Mesenchymal stem cell (in vitro differentiated cells and primary cell): ENCODE measurements around the gene SLC44A3.

Source experiments
- DNase-seq: peaks from one replicate; pipeline ENCODE4 v3.0.0-alpha.2; 2013
- H2AFZ ChIP-seq: one replicate; pipeline ENCODE4 v1.6.1; 2013; ENCODE audit warnings: low read depth, mild to moderate bottlenecking, control low read depth, inconsistent platforms, low read length, moderate library complexity
- H2AK5ac ChIP-seq: 2 replicates; pipeline ENCODE4 v1.6.1; 2013; ENCODE audit warnings: low read length, moderate library complexity, mild to moderate bottlenecking, inconsistent platforms; ENCODE audit not compliant: severe bottlenecking
- H2BK120ac ChIP-seq: one replicate; pipeline ENCODE4 v1.6.1; 2013; ENCODE audit warnings: low read depth, mild to moderate bottlenecking, inconsistent platforms, low read length, moderate library complexity
- H2BK12ac ChIP-seq, 2 experiments: one replicate each; pipeline ENCODE4 v1.6.1; 2013; ENCODE audit warnings: inconsistent platforms in 2 of 2, low read length in 2 of 2, mild to moderate bottlenecking in 2 of 2, moderate library complexity in 2 of 2, control low read depth in 1 of 2
- H2BK15ac ChIP-seq: one replicate; pipeline ENCODE4 v1.6.1; 2013; ENCODE audit warnings: mild to moderate bottlenecking, low read depth, inconsistent platforms; ENCODE audit not compliant: poor library complexity, severe bottlenecking
- H2BK5ac ChIP-seq: 2 replicates; pipeline ENCODE4 v1.6.1; 2013; ENCODE audit warnings: low read depth, mild to moderate bottlenecking, low read length, control low read depth, inconsistent platforms; ENCODE audit not compliant: poor library complexity, severe bottlenecking
- H3K14ac ChIP-seq, 2 experiments: one replicate each; pipeline ENCODE4 v1.6.1; 2013; ENCODE audit warnings: inconsistent platforms in 2 of 2, low read length in 2 of 2, control low read depth in 1 of 2, mild to moderate bottlenecking in 1 of 2, moderate library complexity in 1 of 2
- H3K18ac ChIP-seq, 2 experiments: one replicate each; pipeline ENCODE4 v1.6.1; 2013; ENCODE audit warnings: inconsistent platforms in 2 of 2, low read length in 2 of 2, control low read depth in 1 of 2, low read depth in 1 of 2, mild to moderate bottlenecking in 1 of 2
- H3K23ac ChIP-seq, 2 experiments: one replicate each; pipeline ENCODE4 v1.6.1; 2013; ENCODE audit warnings: inconsistent platforms in 2 of 2, low read length in 2 of 2, mild to moderate bottlenecking in 2 of 2, moderate library complexity in 2 of 2, control low read depth in 1 of 2
- H3K27ac ChIP-seq: 2 replicates; pipeline ENCODE4 v1.5.1; 2013; ENCODE audit warnings: mild to moderate bottlenecking, moderate library complexity, low read length, control low read depth, inconsistent platforms; ENCODE audit not compliant: poor library complexity, severe bottlenecking
- H3K27me3 ChIP-seq, 2 experiments: 2 replicates each; pipeline versions ENCODE4 v1.6.1 to v1.7.0; 2013; ENCODE audit warnings: low read length in 2 of 2, mild to moderate bottlenecking in 2 of 2, moderate library complexity in 2 of 2, control low read depth in 1 of 2, inconsistent platforms in 1 of 2; ENCODE audit not compliant: control insufficient read depth in 1 of 2, insufficient read depth in 1 of 2
- H3K36me3 ChIP-seq, 2 experiments: 2 replicates each; pipeline versions ENCODE4 v1.6.1 to v1.7.0; 2013; ENCODE audit warnings: low read length in 2 of 2, control low read depth in 1 of 2, inconsistent platforms in 1 of 2, low read depth in 1 of 2, mild to moderate bottlenecking in 1 of 2; ENCODE audit not compliant: insufficient read depth in 2 of 2, control insufficient read depth in 1 of 2
- H3K4ac ChIP-seq, 2 experiments: one replicate each; pipeline ENCODE4 v1.6.1; 2013; ENCODE audit warnings: inconsistent platforms in 2 of 2, low read length in 2 of 2, mild to moderate bottlenecking in 2 of 2, moderate library complexity in 2 of 2, control low read depth in 1 of 2, low read depth in 1 of 2
- H3K4me1 ChIP-seq: 2 replicates; pipeline ENCODE4 v1.6.1; 2013; ENCODE audit warnings: low read depth, low read length, control low read depth; ENCODE audit not compliant: control insufficient read depth, insufficient read depth
- H3K4me2 ChIP-seq: 2 replicates; pipeline ENCODE4 v1.6.1; 2013; ENCODE audit warnings: low read length, mild to moderate bottlenecking, inconsistent platforms; ENCODE audit not compliant: poor library complexity, severe bottlenecking
- H3K4me3 ChIP-seq, 2 experiments: 2 replicates each; pipeline versions ENCODE4 v1.5.1 to v1.7.0; 2013; ENCODE audit warnings: low read length in 2 of 2, mild to moderate bottlenecking in 2 of 2, control low read depth in 1 of 2, low read depth in 1 of 2; ENCODE audit not compliant: insufficient read depth in 1 of 2
- H3K79me1 ChIP-seq: replicated peaks from 2 replicates; pipeline ENCODE4 v1.6.1; 2013; ENCODE audit warnings: mild to moderate bottlenecking, control low read depth, low read length, inconsistent platforms; ENCODE audit not compliant: poor library complexity, severe bottlenecking
- H3K9ac ChIP-seq: 2 replicates; pipeline ENCODE4 v1.7.0; 2013; ENCODE audit warnings: mild to moderate bottlenecking, low read length, moderate library complexity
- H3K9me3 ChIP-seq: 2 replicates; pipeline ENCODE4 v1.7.0; 2013; ENCODE audit warnings: mild to moderate bottlenecking, low read length; ENCODE audit not compliant: control insufficient read depth
- H4K8ac ChIP-seq: one replicate; pipeline ENCODE4 v1.6.1; 2013; ENCODE audit warnings: inconsistent platforms, mild to moderate bottlenecking, low read length, moderate library complexity
- H4K91ac ChIP-seq: one replicate; pipeline ENCODE4 v1.6.1; 2013; ENCODE audit warnings: mild to moderate bottlenecking, low read length, inconsistent platforms
- WGBS: methylation state at CpG from one replicate; pipeline ENCODE4 v1.1.7; 2013; ENCODE audit warnings: mixed read lengths; 5-methylcytosine and 5-hydroxymethylcytosine counted together

SLC44A3 gene

DNA sequence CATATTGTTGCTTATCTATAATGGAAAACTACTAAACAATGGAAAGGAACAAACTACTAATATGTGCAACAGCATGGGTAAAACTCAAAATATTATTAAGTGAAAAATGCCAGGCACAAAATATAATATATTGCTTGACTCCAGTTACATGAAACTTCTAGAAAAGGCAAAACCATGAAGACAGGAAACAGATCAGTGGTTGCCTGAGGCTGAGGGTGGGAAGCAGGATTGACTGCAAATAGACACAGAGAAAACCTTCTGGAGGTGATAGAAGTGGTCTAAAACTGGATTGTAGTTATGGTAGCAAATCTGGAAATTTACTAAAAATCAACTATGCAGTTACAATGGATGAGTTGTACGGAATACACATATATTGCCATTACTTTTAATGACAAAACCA lies 29.5 kb upstream of the SLC44A3 start:
- H3K4me2 ChIP-seq: no peak overlapping the region
- no peak overlapping the region for H2BK12ac ChIP-seq
- H3K4me3 ChIP-seq: no peak overlapping the region
- 100% methylated on average over 1 of the region's 1 CpG for WGBS
- no peak overlapping the region for H3K27ac ChIP-seq
- H3K4me1 ChIP-seq: peaks cover 2% of the 10 kb centered on the region
- no peak overlapping the region for H3K18ac ChIP-seq
- H3K14ac ChIP-seq: no peak overlapping the region
- no peak for DNase-seq
- no peak overlapping the region for H3K4ac ChIP-seq
- H3K27me3 ChIP-seq: no peaks in the 10 kb centered on the region
- peaks cover 6% of the 10 kb centered on the region for H3K79me1 ChIP-seq
- H3K36me3 ChIP-seq: no peaks in the 10 kb centered on the region
- H4K8ac ChIP-seq: no peak overlapping the region
- H2AK5ac ChIP-seq: no peak overlapping the region
- H3K23ac ChIP-seq: no peak overlapping the region
- H3K9ac ChIP-seq: no peak overlapping the region
- no peaks in the 10 kb centered on the region for H3K9me3 ChIP-seq
- H4K91ac ChIP-seq: no peak overlapping the region
- H2AFZ ChIP-seq: no peak overlapping the region
- H2BK120ac ChIP-seq: no peak overlapping the region
- no peak overlapping the region for H2BK15ac ChIP-seq
- H2BK5ac ChIP-seq: no peak overlapping the region

GRCh38 chr1:94792473-94793295 lies 27.5 kb upstream of the SLC44A3 start:
- H3K4ac ChIP-seq: peak overlapping the region in 1 of 2 experiments; percentile 32
- DNase-seq: peak; percentile 85
- peak overlapping the region; percentile 66 to 97 for H3K18ac ChIP-seq
- peak overlapping the region in 1 of 2 experiments; percentile 54 for H3K4me3 ChIP-seq
- no peak overlapping the region for H2BK120ac ChIP-seq
- peak overlapping the region; percentile 65 for H2BK15ac ChIP-seq
- peak overlapping the region; percentile 83 for H3K9ac ChIP-seq
- H2BK12ac ChIP-seq: peak overlapping the region; percentile 94 to 96
- H3K27ac ChIP-seq: peak overlapping the region; percentile 80
- no peak overlapping the region for H3K23ac ChIP-seq
- H3K9me3 ChIP-seq: no peaks in the 10 kb centered on the region
- WGBS: 26% methylated on average over 3 of the region's 5 CpGs
- no peak overlapping the region for H2BK5ac ChIP-seq
- no peak overlapping the region for H2AFZ ChIP-seq
- H3K36me3 ChIP-seq: no peaks in the 10 kb centered on the region
- H3K14ac ChIP-seq: no peak overlapping the region
- no peak overlapping the region for H4K91ac ChIP-seq
- peaks cover 11% of the 10 kb centered on the region for H3K79me1 ChIP-seq
- no peaks in the 10 kb centered on the region for H3K27me3 ChIP-seq
- H3K4me1 ChIP-seq: peaks cover 4% of the 10 kb centered on the region
- H3K4me2 ChIP-seq: no peak overlapping the region
- H2AK5ac ChIP-seq: no peak overlapping the region
- no peak overlapping the region for H4K8ac ChIP-seq

GRCh38 chr1:94793296-94793656 lies 26.9 kb upstream of the SLC44A3 start:
- Histone ChIP-seq H4K8ac (no peak overlapping the region), H3K4me1 (peaks cover 4% of the 10 kb centered on the region), H3K79me1 (peaks cover 11% of the 10 kb centered on the region), H3K9ac (peak overlapping the region; percentile 83), H3K18ac (peak overlapping the region; percentile 4 to 16), H2BK120ac (peak overlapping the region; percentile 8), H3K27ac (peak overlapping the region; percentile 18), H2BK12ac (peak overlapping the region; percentile 33 to 46), H3K14ac (no peak overlapping the region), H3K9me3 (no peaks in the 10 kb centered on the region), H3K36me3 (no peaks in the 10 kb centered on the region), H4K91ac (no peak overlapping the region), H3K4ac (peak overlapping the region in 1 of 2 experiments; percentile 19), H2AK5ac (peak overlapping the region; percentile 10), H3K4me3 (peak overlapping the region in 1 of 2 experiments; percentile 54), H3K23ac (no peak overlapping the region), H2BK15ac (no peak overlapping the region), H3K27me3 (no peaks in the 10 kb centered on the region), H2BK5ac (no peak overlapping the region), H3K4me2 (no peak overlapping the region), H2AFZ (no peak overlapping the region)
- 34% methylated on average over 5 of the region's 5 CpGs for WGBS
- DNase-seq: peak; percentile 91

DNA sequence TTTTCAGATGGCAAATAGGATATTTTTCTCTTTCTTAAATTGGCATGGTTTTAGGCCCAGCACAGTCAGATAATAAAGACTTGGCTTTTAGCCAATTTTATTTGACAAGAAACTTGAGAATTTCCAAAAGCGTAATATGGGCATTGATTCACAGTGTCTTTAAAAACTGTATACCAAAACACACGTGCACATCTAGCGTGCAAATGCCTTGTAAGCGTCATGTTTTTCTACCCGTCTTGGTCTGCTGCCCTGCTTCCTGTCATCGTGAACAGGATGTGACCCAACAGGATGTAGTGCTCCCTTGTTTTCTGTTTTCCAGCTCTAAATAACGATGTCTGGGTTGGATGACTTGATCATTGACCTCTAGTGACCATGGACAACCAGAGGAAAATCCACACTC lies 24.7 kb upstream of the SLC44A3 start:
- Histone ChIP-seq H3K9me3 (no peaks in the 10 kb centered on the region), H4K8ac (no peak overlapping the region), H2BK15ac (no peak overlapping the region), H3K23ac (no peak overlapping the region), H3K79me1 (peaks cover 11% of the 10 kb centered on the region), H2AK5ac (no peak overlapping the region), H3K14ac (no peak overlapping the region), H3K9ac (no peak overlapping the region), H2BK5ac (no peak overlapping the region), H3K4me1 (peaks cover 4% of the 10 kb centered on the region), H3K4ac (no peak overlapping the region), H3K18ac (no peak overlapping the region), H4K91ac (no peak overlapping the region), H2BK120ac (no peak overlapping the region), H3K27me3 (no peaks in the 10 kb centered on the region), H2BK12ac (peak overlapping the region in 1 of 2 experiments; percentile 43), H3K4me2 (no peak overlapping the region), H3K4me3 (no peak overlapping the region), H2AFZ (no peak overlapping the region), H3K36me3 (no peaks in the 10 kb centered on the region), H3K27ac (no peak overlapping the region)
- WGBS: 72% methylated on average over 7 of the region's 7 CpGs
- no peak for DNase-seq
